A549 (cell line): ENCODE data around the gene ATM. TPM values are rescaled to one million over a fixed set of nuclear protein-coding genes. Genes with fewer than 3 reads are reported as not detected.
A peak's percentile ranks its signal among the peaks of the same experiment; 100 is the strongest.

ENCODE experiments used
- ATAC-seq, 2 experiments: fragments of 200-7000 bp in 1 of 2; fragments of >200 bp in 1 of 2; cut with Nextera tagmentation in 1 of 2; cut with Tn5 transposase in 1 of 2; 3 replicates each; pipeline versions ENCODE4 v1.8.0 to v1.9.1; 2018 to 2020; ENCODE audit warnings: mild to moderate bottlenecking in 1 of 2, moderate library complexity in 1 of 2
- CTCF ChIA-PET: fragments of 300-600 bp; sonication (Branson Sonifier 250); formaldehyde crosslinking; extraction: SDS; loops from one replicate; lab custom pipeline; 2021; ENCODE audit warnings: antibody characterized with exemption, inconsistent platforms; lab: Yijun Ruan, JAX
- POLR2A ChIA-PET: fragments of 350-600 bp; formaldehyde crosslinking; extraction: SDS; loops from one replicate; lab custom pipeline; 2021; ENCODE audit warnings: antibody characterized with exemption, inconsistent platforms; lab: Yijun Ruan, JAX
- DNase-seq, 2 experiments: peaks; one replicate each; pipeline versions ENCODE4 v3.0.0 to v3.0.0-alpha.2; 2011 to 2016; ENCODE audit warnings: low read depth in 1 of 2, low spot score in 1 of 2
- FAIRE-seq: peaks from 2 replicates; lab custom pipeline; 2011; peaks lifted over from hg19 to GRCh38; lab: Jason Lieb, UNC
- H3K27ac ChIP-seq, 2 experiments: fragments of >200 bp; sonication (Bioruptor Twin); formaldehyde crosslinking; 3 replicates each; pipeline ENCODE4 v1.5.1; 2016 to 2017
- H3K4me1 ChIP-seq: fragments of >200 bp; sonication (Bioruptor Twin); formaldehyde crosslinking; 3 replicates; pipeline ENCODE4 v1.6.1; 2016
- H3K4me2 ChIP-seq: fragments of >200 bp; sonication (Bioruptor Twin); formaldehyde crosslinking; 3 replicates; pipeline ENCODE4 v1.6.1; 2016
- H3K4me3 ChIP-seq: fragments of >200 bp; sonication (Bioruptor Twin); formaldehyde crosslinking; 3 replicates; pipeline ENCODE4 v1.5.1; 2016
- H3K9me3 ChIP-seq: fragments of >200 bp; sonication (Bioruptor Twin); formaldehyde crosslinking; 3 replicates; pipeline ENCODE4 v1.6.1; 2016
- CBX8 ChIP-seq: fragments of 200-600 bp; sonication (generic); IDR thresholded peaks from 2 replicates; pipeline ENCODE4 v1.6.1; 2016
- CTCF ChIP-seq: fragments of >200 bp; sonication (Bioruptor Twin); formaldehyde crosslinking; IDR thresholded peaks from 3 replicates; pipeline ENCODE4 v1.5.1; 2016
- ELK1 ChIP-seq: fragments of 150-350 bp; IDR thresholded peaks from 2 replicates; pipeline ENCODE4 v1.6.1; 2014; ENCODE audit warnings: low read depth, mild to moderate bottlenecking, low read length
- EP300 ChIP-seq, 2 experiments: fragments of >200 bp; sonication (Bioruptor Twin); formaldehyde crosslinking; IDR thresholded peaks; 2 replicates in 1 of 2; 3 replicates in 1 of 2; pipeline ENCODE4 v1.6.1; 2016 to 2017
- FOXS1 ChIP-seq: fragments of 250-450 bp; sonication (Bioruptor Pico); IDR thresholded peaks from 2 replicates; pipeline ENCODE4 v1.5.0; 2020; ENCODE audit warnings: mild to moderate bottlenecking, moderate library complexity
- GATA3 ChIP-seq: IDR thresholded peaks from 2 replicates; pipeline ENCODE4 v1.6.1; 2012; ENCODE audit warnings: borderline replicate concordance
- HES2 ChIP-seq: fragments of >200 bp; sonication (Bioruptor Twin); formaldehyde crosslinking; IDR thresholded peaks from 2 replicates; pipeline ENCODE4 v1.6.1; 2016
- HOXB13 ChIP-seq: fragments of 250-450 bp; sonication (Bioruptor Pico); IDR thresholded peaks from 2 replicates; pipeline ENCODE4 v1.5.0; 2020; ENCODE audit warnings: low read depth, mild to moderate bottlenecking, moderate library complexity
- JUNB ChIP-seq: fragments of >200 bp; sonication (Bioruptor Twin); formaldehyde crosslinking; IDR thresholded peaks from 2 replicates; pipeline ENCODE4 v1.6.1; 2016
- KDM1A ChIP-seq: fragments of 200-600 bp; sonication (generic); IDR thresholded peaks from 2 replicates; pipeline ENCODE4 v1.6.1; 2016; ENCODE audit warnings: low read depth, mild to moderate bottlenecking
- KDM5A ChIP-seq: fragments of 200-600 bp; sonication (generic); IDR thresholded peaks from 2 replicates; pipeline ENCODE4 v1.6.1; 2016; ENCODE audit warnings: antibody characterized with exemption, mild to moderate bottlenecking
- MAFK ChIP-seq: fragments of 450-650 bp; IDR thresholded peaks from 2 replicates; pipeline ENCODE4 v1.6.1; 2014; ENCODE audit not compliant: partially characterized antibody
- MAX ChIP-seq: IDR thresholded peaks from 2 replicates; pipeline ENCODE4 v1.6.1; 2012
- NFE2L2 ChIP-seq: fragments of 150-350 bp; conservative IDR thresholded peaks from 2 replicates; pipeline ENCODE4 v1.6.1; 2014; ENCODE audit warnings: low read length
- RARB ChIP-seq: fragments of 250-450 bp; sonication (Bioruptor Pico); IDR thresholded peaks from 2 replicates; pipeline ENCODE4 v1.8.0; 2021; ENCODE audit warnings: mild to moderate bottlenecking, moderate library complexity
- RCOR1 ChIP-seq: fragments of 150-350 bp; IDR thresholded peaks from 2 replicates; pipeline ENCODE4 v1.6.1; 2014; ENCODE audit warnings: antibody characterized with exemption, low read length, low read depth
- RNF2 ChIP-seq: fragments of 200-600 bp; sonication (generic); IDR thresholded peaks from 2 replicates; pipeline ENCODE4 v1.6.1; 2016; ENCODE audit warnings: low read depth, mild to moderate bottlenecking, antibody characterized with exemption, moderate library complexity, borderline replicate concordance
- TFCP2L1 ChIP-seq: fragments of 250-450 bp; sonication (Bioruptor Pico); IDR thresholded peaks from 2 replicates; pipeline ENCODE4 v1.5.0; 2021; ENCODE audit warnings: mild to moderate bottlenecking
- USF2 ChIP-seq: fragments of 450-650 bp; IDR thresholded peaks from 2 replicates; pipeline ENCODE4 v1.6.1; 2014; ENCODE audit warnings: antibody characterized with exemption
- ZNF302 ChIP-seq: fragments of 250-450 bp; sonication (Bioruptor Pico); IDR thresholded peaks from 2 replicates; pipeline ENCODE4 v1.9.0; 2021; ENCODE audit warnings: inconsistent platforms, mild to moderate bottlenecking, moderate library complexity
- WGBS: methylation state at CpG from one replicate; pipeline ENCODE4 v1.1.6; 2017; ENCODE audit errors: missing lambda C conversion rate; 5-methylcytosine and 5-hydroxymethylcytosine counted together
- polyA plus RNA-seq, 4 experiments: library from polyadenylated mRNA; depleted of rRNA in 3 of 4; stranded (reverse); fragments of >200 nt; fragmentation: RNase III in 1 of 4; extraction: RNeasy Plus Mini Kit Qiagen cat#74134 plus additional on column Dnase treatment in 1 of 4; gene quantifications; 2 replicates in 3 of 4; 3 replicates in 1 of 4; pipeline ENCODE4 v1.2.3, GENCODE V29; 2011 to 2017

ATM gene
- polyA plus RNA-seq, 2 of the 4 experiments (the other 2 are of a cell fraction), result 15.6 to 40.4 TPM

GRCh38 chr11:108343714-108344113 lies 120.8 kb downstream of the ATM start:
- TF ChIP-seq CTCF, result no peak
- TF ChIP-seq MAFK, result peak; percentile 85
- no peak for TF ChIP-seq KDM1A

GRCh38 chr11:108345767-108346166 lies 122.9 kb downstream of the ATM start:
- H3K4me3 ChIP-seq, result no peak overlapping the region
- TF ChIP-seq USF2 (no peak), MAFK (peak; percentile 15)
- no peak overlapping the region for H3K4me2 ChIP-seq
- peaks cover 6% of the 10 kb centered on the region; the same call in 2 of the 3 replicates for H3K4me1 ChIP-seq
- no peak overlapping the region for H3K27ac ChIP-seq
- ATAC-seq (no peak), FAIRE-seq (peak; percentile 94), DNase-seq (no peak)
- CTCF ChIA-PET, result no interaction called here
- 89% methylated on average over 4 of the region's 4 CpGs for WGBS
- no peaks in the 10 kb centered on the region for H3K9me3 ChIP-seq
- POLR2A ChIA-PET, result no interaction called here

More at GRCh38 chr11:108343714-108344113, 120.8 kb downstream of the ATM start:
- Histone ChIP-seq H3K27ac (no peak overlapping the region), H3K4me1 (peaks cover 11% of the 10 kb centered on the region; the same call in 2 of the 3 replicates), H3K4me2 (no peak overlapping the region), H3K9me3 (no peaks in the 10 kb centered on the region), H3K4me3 (no peak overlapping the region)
- 87% methylated on average over 2 of the region's 2 CpGs for WGBS
- ATAC-seq, result no peak
- CTCF ChIA-PET, result no interaction called here
- POLR2A ChIA-PET, result no interaction called here
- DNase-seq, result no peak
- no peak for FAIRE-seq

GRCh38 chr11:108346451-108346850 lies 123.6 kb downstream of the ATM start:
- H3K27ac ChIP-seq, result no peak overlapping the region
- CTCF ChIA-PET, result no interaction called here
- DNase-seq (no peak), ATAC-seq (no peak), FAIRE-seq (no peak)
- TF ChIP-seq MAX (no peak), KDM5A (no peak)
- POLR2A ChIA-PET, result no interaction called here
- no peak overlapping the region for H3K4me3 ChIP-seq
- H3K4me1 ChIP-seq, result no peaks in the 10 kb centered on the region; the same call in 2 of the 3 replicates
- H3K9me3 ChIP-seq, result no peaks in the 10 kb centered on the region
- no peak overlapping the region for H3K4me2 ChIP-seq

GRCh38 chr11:108351468-108351867 lies 128.6 kb downstream of the ATM start:
- Histone ChIP-seq H3K4me1 (no peaks in the 10 kb centered on the region), H3K9me3 (no peaks in the 10 kb centered on the region), H3K4me2 (no peak overlapping the region), H3K27ac (no peak overlapping the region), H3K4me3 (no peak overlapping the region)
- FAIRE-seq (no peak), ATAC-seq (no peak), DNase-seq (no peak)
- POLR2A ChIA-PET, result no interaction called here
- CTCF ChIA-PET, result no interaction called here
- TF ChIP-seq ZNF302 (CRISPR knock-in tag) (no peak), RNF2 (no peak), MAX (no peak), FOXS1 (CRISPR knock-in tag) (no peak), ELK1 (no peak), MAFK (no peak)

- POLR2A ChIA-PET, result no interaction called here
- Histone ChIP-seq H3K9me3 (no peaks in the 10 kb centered on the region), H3K4me3 (no peak overlapping the region), H3K4me1 (no peaks in the 10 kb centered on the region), H3K27ac (no peak overlapping the region), H3K4me2 (no peak overlapping the region)
- ATAC-seq, result no peak
- CTCF ChIA-PET, result no interaction called here
- no peak for DNase-seq
- WGBS, result 81% methylated on average over 2 of the region's 2 CpGs
- FAIRE-seq, result no peak
- TF ChIP-seq NFE2L2, result no peak
- TF ChIP-seq RCOR1, result no peak
- no peak for TF ChIP-seq HOXB13 (CRISPR knock-in tag)
- no peak for TF ChIP-seq TFCP2L1
- no peak for TF ChIP-seq EP300 (IDR thresholded peaks at IDR 0.05)
- TF ChIP-seq RARB (CRISPR knock-in tag), result no peak
- no peak for TF ChIP-seq GATA3
- no peak for TF ChIP-seq MAX
- no peak for TF ChIP-seq CBX8
- no peak for TF ChIP-seq CTCF
- TF ChIP-seq JUNB, result no peak
- no peak for TF ChIP-seq HES2
- TF ChIP-seq FOXS1 (CRISPR knock-in tag), result no peak
Measured at GRCh38 chr11:108364159-108364558, 141.3 kb downstream of the ATM start.
